GM19372 (cell line): ENCODE results near the gene DNAJC15.
"Not testable (repeated sequence)": the region's sequence is repeated elsewhere in the genome, so short reads cannot be mapped to it uniquely, and the experiment has no call there.

Experiments used
- ATAC-seq: cut with Tn5 transposase; IDR thresholded peaks from one replicate; pipeline ENCODE4 v1.9.1; 2021; ENCODE audit warnings: mild to moderate bottlenecking, low read depth, moderate library complexity; ENCODE audit not compliant: unreplicated experiment

Gene DNAJC15

GRCh38 chr13:43003010-43003409, 20.4 kb upstream of the DNAJC15 start:
- no peak for ATAC-seq

DNA sequence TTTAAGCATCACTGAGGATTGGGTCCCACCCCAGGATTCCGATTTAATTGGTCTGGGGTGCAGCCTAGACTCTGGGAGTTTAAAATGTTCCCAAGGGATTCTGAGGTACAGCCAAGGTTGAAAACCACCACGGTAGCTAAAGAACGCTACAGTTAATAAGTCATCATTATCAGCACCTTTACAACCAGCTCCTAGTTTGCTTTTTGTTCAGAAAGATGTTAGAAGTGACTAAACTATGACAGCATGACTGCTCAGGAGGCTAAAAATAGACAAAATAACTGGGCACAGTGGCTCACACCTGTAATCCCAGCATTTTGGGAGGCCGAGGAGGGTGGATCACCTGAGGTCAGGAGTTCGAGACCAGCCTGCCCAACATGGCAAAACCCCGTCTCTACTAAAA, 19.7 kb upstream of the DNAJC15 start:
- no peak for ATAC-seq

DNA sequence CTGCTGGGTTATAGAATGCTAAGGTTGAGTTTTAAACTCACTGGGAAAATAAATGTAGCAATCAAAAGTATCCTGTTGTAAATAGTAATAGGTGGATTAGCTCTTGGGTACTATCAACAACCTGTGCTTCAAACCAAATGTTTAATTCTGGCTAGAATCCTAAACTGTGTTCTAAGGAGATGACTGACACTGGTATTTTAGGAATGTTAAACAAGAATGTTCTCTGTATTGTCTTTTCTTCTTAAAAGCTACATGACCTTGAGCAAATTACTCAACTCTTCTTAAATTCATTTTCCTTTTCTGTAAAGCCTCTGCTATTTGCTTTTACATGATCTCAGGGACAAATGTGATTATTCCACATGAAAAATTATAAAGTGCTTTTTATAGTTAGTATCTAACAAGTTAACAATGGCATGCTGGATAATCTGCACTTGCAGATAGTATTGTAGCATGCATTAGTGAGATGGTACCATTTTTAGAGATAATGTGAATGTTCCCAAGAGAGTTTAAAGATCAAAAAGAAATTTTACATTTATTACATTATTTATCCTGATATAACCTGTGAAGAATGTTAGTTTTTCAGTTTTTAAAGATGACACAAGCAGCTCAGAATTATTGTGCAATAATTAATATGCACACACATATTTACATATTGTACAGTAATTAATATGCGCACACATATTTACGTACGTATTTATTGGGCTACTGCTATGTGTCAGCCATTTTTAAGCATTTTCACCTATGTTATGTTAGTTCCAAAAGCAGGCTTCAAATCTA, 17.7 kb upstream of the DNAJC15 start:
- no peak for ATAC-seq

DNA sequence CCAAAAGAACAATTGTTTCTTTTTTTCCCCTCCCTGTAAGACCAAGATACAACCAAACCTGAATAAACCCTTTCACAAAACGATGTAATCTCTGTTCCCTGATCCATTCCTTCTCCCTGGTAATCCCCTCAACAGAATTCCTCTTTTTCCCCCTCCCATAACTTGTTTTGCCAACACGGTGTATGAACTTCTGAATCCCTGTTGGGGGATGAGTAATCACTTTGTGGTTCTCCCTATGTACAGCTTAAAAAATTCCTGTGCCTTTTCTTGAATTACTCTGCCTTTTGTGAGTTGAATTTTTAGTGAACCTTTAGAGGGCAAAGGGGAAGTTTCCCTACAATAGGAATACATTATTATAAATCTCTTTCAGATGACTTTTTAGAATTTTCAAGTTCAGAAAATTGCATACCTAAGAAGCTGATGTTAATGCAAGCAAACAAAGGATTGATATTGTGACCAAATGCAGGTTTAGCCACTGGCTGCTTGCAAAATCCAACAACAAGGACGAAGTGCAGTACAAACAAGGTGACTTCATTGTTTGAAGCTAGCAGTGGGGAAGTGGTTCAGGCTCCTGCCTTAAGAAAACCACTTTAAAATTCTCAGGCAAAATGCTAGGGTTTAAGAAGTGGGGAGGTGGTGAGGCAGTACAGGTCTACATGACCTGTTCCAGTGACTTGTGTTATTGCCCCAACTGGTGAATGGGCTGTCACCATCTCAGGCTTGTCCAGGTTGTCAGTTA, 16.3 kb upstream of the DNAJC15 start:
- no peak for ATAC-seq

GRCh38 chr13:43008596-43008995, 14.8 kb upstream of the DNAJC15 start:
- no peak for ATAC-seq

DNA sequence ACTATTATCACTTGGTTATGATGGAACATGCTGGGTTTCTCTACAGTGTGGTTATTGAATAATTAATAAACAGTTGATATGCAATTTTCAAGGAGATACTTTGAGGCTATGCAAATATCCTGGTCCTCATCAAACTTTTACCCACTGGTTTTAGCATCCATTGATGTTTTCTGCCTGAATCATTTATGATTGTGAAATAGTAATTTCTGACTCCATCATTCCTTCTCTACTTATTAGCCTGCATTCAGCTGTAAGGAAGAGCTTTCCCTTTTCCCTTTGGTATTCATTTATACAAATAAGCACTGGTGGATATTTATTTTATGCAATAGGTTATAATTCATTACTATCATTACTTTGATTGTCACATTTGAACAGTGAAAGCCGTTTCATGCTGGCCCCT, 13.9 kb upstream of the DNAJC15 start:
- no peak for ATAC-seq

- no peak for ATAC-seq
Measured at GRCh38 chr13:43014162-43014561, 9.2 kb upstream of the DNAJC15 start.

DNA sequence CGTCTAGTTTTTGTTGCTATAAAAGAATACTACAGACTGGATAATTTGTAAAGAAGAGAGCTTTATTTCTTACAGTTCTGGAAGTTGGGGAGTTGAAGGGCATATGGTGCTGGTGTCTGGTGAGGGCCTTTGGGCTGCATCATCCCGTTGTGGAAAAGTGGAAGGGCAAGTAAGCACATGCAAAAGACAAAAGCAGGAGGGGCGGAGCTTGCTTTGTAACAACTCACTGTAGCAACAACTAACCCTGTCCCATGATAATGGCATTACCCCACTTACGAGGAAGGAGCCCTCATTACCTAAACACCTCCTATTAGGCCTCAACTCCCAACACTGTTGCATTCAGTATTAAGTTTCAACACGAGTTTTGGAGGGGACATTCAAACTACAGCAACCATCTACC, 7.2 kb upstream of the DNAJC15 start:
- ATAC-seq = no peak

GRCh38 chr13:43019811-43020210, 3.6 kb upstream of the DNAJC15 start:
- no peak for ATAC-seq

- no peak for ATAC-seq
Measured at GRCh38 chr13:43020794-43021193, 2.6 kb upstream of the DNAJC15 start.

GRCh38 chr13:43021926-43022670, 1.3 kb upstream of the DNAJC15 start:
- no peak for ATAC-seq

GRCh38 chr13:43022934-43023288, 475 bp upstream of the DNAJC15 start:
- ATAC-seq = no peak

DNA sequence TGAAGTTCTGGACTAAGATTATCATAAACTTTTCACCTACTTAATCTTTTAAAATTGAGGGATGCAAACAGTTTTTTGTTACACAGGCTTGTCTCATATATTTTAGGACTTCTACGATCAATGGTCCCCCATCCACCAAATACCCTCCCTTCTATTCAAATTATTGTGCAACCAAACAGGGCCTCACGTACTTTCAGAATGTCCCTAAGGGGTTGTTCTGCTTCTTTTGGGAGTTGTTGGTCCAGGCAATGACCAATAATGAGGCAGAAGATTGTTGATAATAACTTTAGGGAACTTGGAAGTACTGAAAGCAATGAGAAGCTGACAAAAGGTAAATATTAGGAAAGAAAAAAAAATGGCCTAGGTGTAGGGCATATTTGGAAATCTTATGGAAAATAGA, 2.9 kb downstream of the DNAJC15 start:
- no peak for ATAC-seq

DNA sequence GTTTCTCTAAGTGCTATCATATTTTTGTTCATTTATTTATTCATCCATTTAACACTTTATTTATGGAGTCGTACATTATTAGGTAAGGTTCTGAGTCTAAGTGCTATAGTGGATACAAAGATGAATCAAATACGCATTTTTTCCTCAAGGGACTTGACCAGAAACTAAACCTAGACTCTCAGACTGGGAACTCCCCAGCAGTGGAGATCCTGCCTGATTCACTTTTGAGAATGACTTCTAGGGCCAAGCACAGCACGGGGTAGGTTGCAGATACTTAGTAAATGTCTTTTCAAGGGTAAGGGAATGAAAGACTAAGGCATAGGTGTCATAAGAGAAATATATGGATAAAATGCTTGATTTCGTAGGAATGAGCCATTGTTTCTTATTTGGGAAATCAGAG, 7.2 kb downstream of the DNAJC15 start:
- ATAC-seq = no peak

- ATAC-seq = no peak
Measured at GRCh38 chr13:43031881-43032280, 8.5 kb downstream of the DNAJC15 start.

DNA sequence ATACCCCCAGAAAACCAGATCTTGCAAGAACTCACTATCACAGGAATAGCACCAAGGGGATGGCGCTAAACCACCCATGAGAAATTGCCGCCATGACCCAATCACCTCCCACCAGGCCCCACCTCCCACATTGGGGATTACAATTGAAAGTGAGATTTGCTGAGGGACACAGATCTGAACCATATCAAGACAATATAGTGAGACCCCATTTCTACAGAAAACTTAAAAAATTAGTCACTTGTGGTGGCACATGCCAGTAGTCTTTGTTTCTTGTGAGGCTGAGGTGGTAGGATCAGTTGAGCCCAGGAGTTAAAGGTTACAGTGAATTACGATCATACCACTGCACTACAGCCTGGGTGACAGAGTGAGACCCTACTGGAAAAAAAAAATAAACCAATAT, 9.7 kb downstream of the DNAJC15 start:
- no peak for ATAC-seq

DNA sequence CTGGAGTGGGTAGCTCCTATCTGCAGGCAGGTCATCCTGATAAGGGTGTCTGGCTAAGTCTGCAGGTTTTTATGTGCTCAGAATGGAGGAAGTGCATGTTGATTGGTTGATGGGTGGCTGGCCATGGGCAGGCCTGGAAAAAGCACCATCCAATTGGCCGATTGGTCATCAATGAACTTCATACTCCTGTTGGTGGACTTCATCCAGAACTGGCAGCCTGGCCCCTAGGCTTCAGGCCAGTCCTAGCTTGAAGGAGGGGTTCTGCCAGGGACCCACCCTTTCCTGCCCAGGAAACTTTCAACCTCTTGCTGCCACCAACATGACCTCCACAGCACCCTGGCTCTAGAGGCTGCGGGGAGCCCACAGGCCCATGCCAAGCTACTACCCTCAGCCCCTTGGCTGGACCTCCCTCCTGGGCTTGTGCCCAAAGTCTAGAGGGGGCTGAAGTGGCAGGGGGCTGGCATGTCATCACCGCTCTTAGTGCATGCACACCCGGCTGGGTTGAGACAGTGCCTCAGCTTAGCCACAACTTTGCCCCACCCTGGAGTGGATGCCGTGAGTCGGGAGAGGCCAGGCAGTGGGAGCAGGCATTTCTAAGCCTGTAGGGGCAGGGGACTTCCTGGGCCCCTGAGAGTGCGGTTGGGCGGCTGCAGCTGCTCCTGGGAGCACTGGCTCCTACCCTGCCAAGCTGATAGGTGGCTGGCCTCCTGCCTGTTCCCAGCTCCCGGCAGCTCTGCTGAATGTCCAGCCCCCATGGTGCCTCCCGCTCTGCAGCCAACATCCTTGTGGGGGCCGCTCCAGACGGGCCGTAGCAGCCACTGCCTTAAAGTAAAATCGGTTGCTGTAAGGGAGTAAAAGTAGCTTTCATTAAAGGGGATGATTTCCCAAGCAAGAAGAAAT, 13.2 kb downstream of the DNAJC15 start:
- no peak for ATAC-seq

GRCh38 chr13:43039966-43040365, 16.6 kb downstream of the DNAJC15 start:
- ATAC-seq = no peak

- ATAC-seq = not testable (repeated sequence)
Measured at GRCh38 chr13:43040581-43041368, 17.4 kb downstream of the DNAJC15 start.
